Stimulated activated CD4-positive, alpha-beta T cell treated with anti-CD3 and anti-CD28 coated beads, Interleukin-2, amount 100 ng/mL, for 48 hours (primary cell): ENCODE data around the gene ADGRG1.

Experiments
- DNase-seq, 2 donors: peaks; one replicate each; pipeline ENCODE4 v3.0.0-alpha.2; 2020

ADGRG1 gene

GRCh38 chr16:57621521-57622271, 6.7 kb upstream of the ADGRG1 start:
- no peak for DNase-seq

- DNase-seq, result no peak
These were observed 5.8 kb upstream of the ADGRG1 start for GRCh38 chr16:57622361-57623250.

- no peak for DNase-seq
These were observed 5.0 kb upstream of the ADGRG1 start for GRCh38 chr16:57623251-57624043.

GRCh38 chr16:57624044-57624688, 4.3 kb upstream of the ADGRG1 start:
- DNase-seq, result no peak

GRCh38 chr16:57624806-57625500, 3.5 kb upstream of the ADGRG1 start:
- DNase-seq, result no peak

- DNase-seq, result no peak
These were observed 1.8 kb upstream of the ADGRG1 start for GRCh38 chr16:57626420-57627170.

- no peak for DNase-seq
These were observed 1.1 kb upstream of the ADGRG1 start for GRCh38 chr16:57627184-57627871.

- no peak for DNase-seq
These were observed 408 bp downstream of the ADGRG1 start for GRCh38 chr16:57628783-57629293.

GRCh38 chr16:57629516-57630406, 1.3 kb downstream of the ADGRG1 start:
- DNase-seq, result no peak

- DNase-seq, result no peak
These were observed 2.0 kb downstream of the ADGRG1 start for GRCh38 chr16:57630407-57630797.

- DNase-seq, result no peak
These were observed 2.8 kb downstream of the ADGRG1 start for GRCh38 chr16:57630931-57631845.

- no peak for DNase-seq
These were observed 4.1 kb downstream of the ADGRG1 start for GRCh38 chr16:57632568-57632967.

- no peak for DNase-seq
These were observed 5.1 kb downstream of the ADGRG1 start for GRCh38 chr16:57633383-57634064.

GRCh38 chr16:57634171-57634570, 5.7 kb downstream of the ADGRG1 start:
- DNase-seq, result no peak

GRCh38 chr16:57635266-57636097, 7.1 kb downstream of the ADGRG1 start:
- no peak for DNase-seq

- DNase-seq, result no peak
These were observed 7.8 kb downstream of the ADGRG1 start for GRCh38 chr16:57636184-57636583.

- DNase-seq, result no peak
These were observed 8.6 kb downstream of the ADGRG1 start for GRCh38 chr16:57637020-57637419.
